Measurements from ENCODE around the gene MGLL. TPM values are rescaled to one million over a fixed set of nuclear protein-coding genes. Genes with fewer than 3 reads are reported as not detected.

Gene MGLL
- total RNA-seq, 1 donor from 2014 or later = 0.97 TPM

GRCh38 chr3:127831723-127832172 lies 9.4 kb upstream of the MGLL start:
- Mint-ChIP-seq H3K4me1 (ENCODE audit: unreplicated experiment) (no peaks in the 10 kb centered on the region), H3K4me3 (ENCODE audit: unreplicated experiment) (no peak overlapping the region), H3K36me3 (ENCODE audit: low read depth, unreplicated experiment) (no peaks in the 10 kb centered on the region), H3K27ac (ENCODE audit: unreplicated experiment) (no peak overlapping the region), H3K9me3 (ENCODE audit: unreplicated experiment) (no peaks in the 10 kb centered on the region), H3K27me3 (ENCODE audit: unreplicated experiment) (no peaks in the 10 kb centered on the region)
- TF ChIP-seq CTCF (IDR thresholded peaks at IDR 0.05; ENCODE audit: unreplicated experiment) = peak; percentile 84
- peak; percentile 78 for DNase-seq (ENCODE audit: low spot score)

GRCh38 chr3:127829537-127829936 lies 7.2 kb upstream of the MGLL start:
- Mint-ChIP-seq H3K4me3 (ENCODE audit: unreplicated experiment) (no peak overlapping the region), H3K4me1 (ENCODE audit: unreplicated experiment) (no peaks in the 10 kb centered on the region), H3K9me3 (ENCODE audit: unreplicated experiment) (no peaks in the 10 kb centered on the region), H3K27me3 (ENCODE audit: unreplicated experiment) (no peaks in the 10 kb centered on the region), H3K36me3 (ENCODE audit: low read depth, unreplicated experiment) (no peaks in the 10 kb centered on the region), H3K27ac (ENCODE audit: unreplicated experiment) (no peak overlapping the region)
- no peak for DNase-seq (ENCODE audit: low spot score)
- TF ChIP-seq CTCF (IDR thresholded peaks at IDR 0.05; ENCODE audit: unreplicated experiment) = no peak

GRCh38 chr3:127827808-127828207 lies 5.5 kb upstream of the MGLL start:
- no peak for DNase-seq (ENCODE audit: low spot score)
- H3K4me3 Mint-ChIP-seq (ENCODE audit: unreplicated experiment) = no peak overlapping the region
- peaks cover 7% of the 10 kb centered on the region for H3K27me3 Mint-ChIP-seq (ENCODE audit: unreplicated experiment)
- TF ChIP-seq CTCF (IDR thresholded peaks at IDR 0.05; ENCODE audit: unreplicated experiment) = no peak
- no peaks in the 10 kb centered on the region for H3K36me3 Mint-ChIP-seq (ENCODE audit: low read depth, unreplicated experiment)
- no peaks in the 10 kb centered on the region for H3K9me3 Mint-ChIP-seq (ENCODE audit: unreplicated experiment)
- H3K27ac Mint-ChIP-seq (ENCODE audit: unreplicated experiment) = no peak overlapping the region
- H3K4me1 Mint-ChIP-seq (ENCODE audit: unreplicated experiment) = no peaks in the 10 kb centered on the region

GRCh38 chr3:127825756-127826155 lies 3.4 kb upstream of the MGLL start:
- no peak for TF ChIP-seq CTCF (IDR thresholded peaks at IDR 0.05; ENCODE audit: unreplicated experiment)
- Mint-ChIP-seq H3K36me3 (ENCODE audit: low read depth, unreplicated experiment) (peaks cover 3% of the 10 kb centered on the region), H3K27me3 (ENCODE audit: unreplicated experiment) (peaks cover 11% of the 10 kb centered on the region), H3K9me3 (ENCODE audit: unreplicated experiment) (no peaks in the 10 kb centered on the region), H3K4me1 (ENCODE audit: unreplicated experiment) (peaks cover 3% of the 10 kb centered on the region), H3K4me3 (ENCODE audit: unreplicated experiment) (no peak overlapping the region), H3K27ac (ENCODE audit: unreplicated experiment) (no peak overlapping the region)
- no peak for DNase-seq (ENCODE audit: low spot score)

GRCh38 chr3:127824151-127824825 lies 2.0 kb upstream of the MGLL start:
- Mint-ChIP-seq H3K4me1 (ENCODE audit: unreplicated experiment) (peaks cover 5% of the 10 kb centered on the region), H3K9me3 (ENCODE audit: unreplicated experiment) (no peaks in the 10 kb centered on the region), H3K27me3 (ENCODE audit: unreplicated experiment) (peaks cover 11% of the 10 kb centered on the region), H3K27ac (ENCODE audit: unreplicated experiment) (no peak overlapping the region), H3K4me3 (ENCODE audit: unreplicated experiment) (peak overlapping the region; percentile 49), H3K36me3 (ENCODE audit: low read depth, unreplicated experiment) (peaks cover 3% of the 10 kb centered on the region)
- no peak for TF ChIP-seq CTCF (IDR thresholded peaks at IDR 0.05; ENCODE audit: unreplicated experiment)
- DNase-seq (ENCODE audit: low spot score) = no peak
